T47D (cell line): ENCODE measurements around the gene CD93.

Source experiments
- DNase-seq, 2 experiments: peaks; one replicate each; pipeline versions ENCODE4 v3.0.0 to v3.0.0-alpha.2; 2011 to 2012; ENCODE audit warnings: low read depth in 1 of 2, low spot score in 1 of 2
- JUND ChIP-seq: IDR thresholded peaks from 2 replicates; pipeline ENCODE4 v1.6.1; 2012; ENCODE audit warnings: low read depth
- in situ Hi-C: cut with HindIII; loops from 2 replicates; pipeline ENCODE4 v1.10.0; 2016; ENCODE audit warnings: low sequenced_read_pairs, low pct_unique_long_range_greater_than_20kb

CD93 gene, protein sequence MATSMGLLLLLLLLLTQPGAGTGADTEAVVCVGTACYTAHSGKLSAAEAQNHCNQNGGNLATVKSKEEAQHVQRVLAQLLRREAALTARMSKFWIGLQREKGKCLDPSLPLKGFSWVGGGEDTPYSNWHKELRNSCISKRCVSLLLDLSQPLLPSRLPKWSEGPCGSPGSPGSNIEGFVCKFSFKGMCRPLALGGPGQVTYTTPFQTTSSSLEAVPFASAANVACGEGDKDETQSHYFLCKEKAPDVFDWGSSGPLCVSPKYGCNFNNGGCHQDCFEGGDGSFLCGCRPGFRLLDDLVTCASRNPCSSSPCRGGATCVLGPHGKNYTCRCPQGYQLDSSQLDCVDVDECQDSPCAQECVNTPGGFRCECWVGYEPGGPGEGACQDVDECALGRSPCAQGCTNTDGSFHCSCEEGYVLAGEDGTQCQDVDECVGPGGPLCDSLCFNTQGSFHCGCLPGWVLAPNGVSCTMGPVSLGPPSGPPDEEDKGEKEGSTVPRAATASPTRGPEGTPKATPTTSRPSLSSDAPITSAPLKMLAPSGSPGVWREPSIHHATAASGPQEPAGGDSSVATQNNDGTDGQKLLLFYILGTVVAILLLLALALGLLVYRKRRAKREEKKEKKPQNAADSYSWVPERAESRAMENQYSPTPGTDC

DNA sequence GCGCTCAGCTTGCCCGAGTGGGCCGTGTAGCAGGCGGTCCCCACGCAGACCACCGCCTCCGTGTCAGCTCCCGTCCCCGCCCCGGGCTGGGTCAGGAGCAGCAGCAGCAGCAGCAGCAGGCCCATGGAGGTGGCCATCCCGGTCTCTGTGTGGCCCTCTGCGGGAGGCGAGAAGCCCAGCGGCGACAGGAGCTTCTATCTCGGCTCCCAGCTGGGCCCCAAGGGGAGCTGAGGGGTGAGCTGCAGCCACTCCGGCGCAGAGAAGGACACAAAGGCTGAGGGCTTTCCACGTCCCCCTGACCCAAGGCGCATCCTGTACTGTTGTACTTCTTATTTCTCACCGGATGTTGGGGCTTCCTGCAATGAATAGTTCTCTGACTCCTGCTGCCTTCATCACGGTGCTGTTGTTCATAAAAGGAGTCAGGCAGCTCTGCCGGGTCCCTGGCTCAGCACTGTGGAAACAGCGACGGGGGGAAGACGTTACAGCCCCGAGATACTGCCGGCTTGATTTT, at the start of gene CD93:
Gene CD93, minus strand, starts transcription at position 269 of the 511 bp plus-strand sequence. Its CDS starts 132 bp downstream, at position 137.
- TF ChIP-seq JUND: no peak
- no peak for DNase-seq

DNA sequence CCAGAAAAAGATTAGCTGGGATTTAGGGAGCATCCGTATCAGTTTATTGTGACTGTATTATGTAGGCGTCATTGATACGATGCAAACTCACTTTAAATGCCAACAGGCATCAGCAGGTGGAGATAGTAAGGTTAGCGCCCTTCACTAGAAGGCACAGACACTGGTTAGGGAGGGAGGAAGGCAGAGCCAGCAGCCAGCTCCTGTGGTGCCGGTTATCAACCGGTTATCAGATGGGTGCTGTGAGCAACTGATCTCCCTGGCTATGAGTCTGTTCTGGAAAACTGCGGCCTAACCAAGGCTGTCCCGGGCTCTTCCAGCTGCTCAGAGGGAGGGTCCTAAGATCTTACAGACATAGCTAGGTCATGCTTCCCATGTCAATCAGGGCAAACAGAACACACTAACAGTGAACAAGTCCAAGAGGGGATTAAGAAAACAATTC, 47.5 kb upstream of the CD93 start:
- in situ Hi-C loops: no loop called here
- no peak for TF ChIP-seq JUND
- no peak for DNase-seq

More for the DNA sequence above, at the start of gene CD93:
- in situ Hi-C loops: no loop called here

DNA sequence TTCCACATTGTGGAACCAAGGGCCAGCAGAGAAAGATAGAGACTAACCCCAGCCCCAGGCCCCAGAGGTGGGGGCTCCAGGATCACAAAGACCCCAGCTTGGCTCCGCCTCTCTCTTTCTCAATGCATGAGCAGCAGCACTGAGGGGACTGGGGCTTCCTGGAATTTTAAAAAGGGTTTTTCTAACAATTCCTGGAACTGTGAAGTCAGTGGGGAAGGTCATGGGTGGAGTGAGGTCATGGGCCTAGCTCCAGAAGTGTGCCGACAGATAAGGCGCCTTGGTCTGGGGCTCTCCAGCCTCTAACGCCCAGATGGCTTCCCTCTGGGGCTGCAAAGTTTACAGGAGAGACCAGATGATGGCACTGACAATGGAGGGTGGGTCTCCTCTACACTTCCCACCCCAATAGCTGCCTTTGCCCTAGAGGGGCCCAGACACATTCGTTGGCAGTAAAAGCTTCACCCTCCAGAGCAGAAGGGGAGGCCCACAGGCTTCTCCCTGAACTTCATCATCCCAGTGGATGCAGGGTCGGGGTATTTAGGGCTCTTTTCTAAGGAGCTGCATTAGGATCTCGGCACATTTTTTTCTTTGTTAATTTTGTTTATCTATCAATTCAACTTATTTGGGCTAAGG, 46.9 kb upstream of the CD93 start:
- no peak for TF ChIP-seq JUND
- no peak for DNase-seq
- in situ Hi-C loops: no loop called here

DNA sequence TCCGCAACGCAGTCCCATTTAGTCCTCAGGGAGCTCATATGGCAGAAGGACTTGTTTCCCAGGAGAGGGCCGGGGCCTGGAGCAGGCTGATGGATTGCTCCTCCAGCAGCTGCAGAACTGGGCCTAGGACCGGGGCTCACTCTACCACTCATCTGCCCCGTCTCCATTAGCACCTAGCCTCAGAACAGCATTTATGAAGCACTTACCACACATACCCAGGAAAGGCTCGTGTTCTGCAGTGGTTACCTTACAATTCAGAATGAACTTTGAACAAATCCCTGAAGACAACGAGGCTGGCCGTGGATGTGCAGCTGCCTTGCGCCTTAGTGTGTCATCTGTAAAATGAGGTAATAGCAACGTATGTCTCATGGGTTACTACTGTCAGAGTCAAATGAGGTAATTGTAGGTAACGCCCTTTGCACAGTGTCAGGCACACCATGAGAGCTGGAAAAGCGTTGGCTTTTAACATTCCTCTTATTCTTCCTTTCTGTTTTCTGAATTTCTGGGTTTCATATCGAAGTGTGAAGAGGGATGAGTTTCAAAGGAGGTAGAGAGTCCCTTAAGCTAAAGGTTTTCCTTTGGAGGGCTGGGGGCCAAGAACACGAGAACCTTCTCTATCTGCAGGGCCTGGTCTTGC, 46.3 kb upstream of the CD93 start:
- no peak for TF ChIP-seq JUND
- no peak for DNase-seq
- in situ Hi-C loops: no loop called here

DNA sequence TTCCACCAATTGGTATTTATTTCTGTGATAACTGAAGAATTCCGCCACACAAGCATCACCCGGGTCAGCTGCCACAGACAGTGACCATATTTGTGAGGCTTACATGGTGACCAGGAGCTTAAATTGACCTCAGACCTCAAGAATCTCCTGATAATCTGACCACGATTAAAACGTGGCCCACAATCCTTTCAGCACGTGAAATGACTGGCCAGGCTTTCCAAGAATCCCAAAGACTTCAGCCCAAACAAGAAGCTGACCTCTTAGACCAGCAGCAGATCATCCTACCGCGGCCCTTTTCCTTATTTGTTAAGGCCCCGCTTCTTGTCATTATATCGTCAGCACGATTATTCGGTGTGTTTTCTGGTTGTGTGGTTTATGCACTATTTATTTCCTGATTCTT, 45.6 kb upstream of the CD93 start:
- in situ Hi-C loops: no loop called here
- DNase-seq: no peak
- TF ChIP-seq JUND: no peak

DNA sequence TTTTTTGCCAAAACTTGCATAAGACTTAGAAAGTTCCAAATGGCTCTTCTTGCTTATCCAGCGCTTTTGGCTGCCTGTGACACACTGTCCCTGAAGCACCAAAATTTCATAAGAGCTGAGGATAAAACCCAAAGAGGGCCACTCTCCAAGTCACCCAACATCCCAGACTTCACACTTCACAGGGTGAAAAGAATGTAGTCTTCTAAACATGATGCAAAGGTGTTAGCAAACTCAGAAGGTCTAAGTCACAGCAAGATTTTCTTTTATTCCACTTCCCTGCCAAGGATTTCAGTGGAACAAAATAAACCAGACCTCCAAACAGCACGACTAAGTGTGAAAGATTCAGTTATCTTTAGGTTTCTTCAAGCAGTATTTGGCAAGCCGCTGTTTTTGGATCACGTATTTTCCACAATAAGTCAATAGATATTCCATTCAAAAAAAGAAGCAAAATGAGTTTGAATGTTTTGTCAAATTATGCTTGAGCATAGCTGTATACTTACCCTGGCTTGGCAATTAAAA, 44.6 kb upstream of the CD93 start:
- no peak for TF ChIP-seq JUND
- in situ Hi-C loops: no loop called here
- no peak for DNase-seq

DNA sequence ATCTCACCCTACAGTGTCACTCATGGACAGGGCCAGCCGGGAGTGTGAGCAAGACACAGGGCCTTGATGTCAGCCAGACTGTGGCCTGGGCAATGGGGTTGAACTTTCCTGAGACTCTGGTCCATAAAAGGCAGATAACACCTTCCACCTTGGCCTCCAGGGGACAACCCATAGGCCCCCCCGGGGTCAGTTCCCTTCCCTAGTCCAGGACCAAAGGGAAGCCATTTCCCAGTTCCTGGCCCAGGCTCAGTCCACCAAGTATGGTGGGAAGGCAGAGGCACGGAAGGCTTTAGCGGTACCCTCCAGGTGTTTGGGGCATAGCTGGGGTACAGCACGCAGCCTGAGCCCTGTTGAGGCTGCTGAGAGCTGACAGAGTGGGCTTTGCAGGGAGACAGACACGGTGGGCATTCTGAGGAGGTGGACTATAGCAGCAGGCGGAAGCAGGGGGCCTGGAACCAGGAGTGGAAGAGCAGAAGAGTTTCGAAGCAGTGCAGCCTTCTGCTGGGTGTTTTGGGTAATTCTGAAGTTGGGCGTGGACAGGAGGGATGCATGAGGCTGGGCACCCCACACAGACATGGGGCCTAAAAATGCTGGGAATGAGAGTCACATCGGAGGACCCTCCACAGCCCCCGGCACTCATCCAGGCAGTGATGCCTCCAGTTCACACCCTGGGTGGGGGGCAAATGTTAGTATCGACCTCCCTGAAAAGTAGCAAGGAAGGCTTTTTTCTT, 43.9 kb upstream of the CD93 start:
- no peak for DNase-seq
- TF ChIP-seq JUND: no peak
- in situ Hi-C loops: no loop called here

DNA sequence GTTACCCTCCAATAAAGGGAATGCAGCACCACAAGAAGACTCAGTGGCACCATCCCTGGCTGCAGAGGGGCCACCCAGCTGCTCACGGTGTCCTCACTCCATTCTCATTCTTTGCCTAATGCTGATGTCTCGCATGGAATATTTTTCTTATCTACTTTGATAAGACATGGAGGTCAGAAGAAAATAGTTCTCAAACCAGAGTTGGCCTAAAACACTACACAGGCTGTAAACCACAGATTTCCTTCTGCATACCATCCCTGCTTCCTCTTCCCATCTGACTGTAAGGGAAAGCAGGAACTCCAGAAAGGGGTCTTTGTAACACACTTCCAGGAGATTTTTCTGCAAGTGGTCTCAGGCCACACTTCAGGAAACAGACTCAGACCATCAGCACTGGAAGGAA, 43.1 kb upstream of the CD93 start:
- in situ Hi-C loops: no loop called here
- TF ChIP-seq JUND: no peak
- DNase-seq: no peak

DNA sequence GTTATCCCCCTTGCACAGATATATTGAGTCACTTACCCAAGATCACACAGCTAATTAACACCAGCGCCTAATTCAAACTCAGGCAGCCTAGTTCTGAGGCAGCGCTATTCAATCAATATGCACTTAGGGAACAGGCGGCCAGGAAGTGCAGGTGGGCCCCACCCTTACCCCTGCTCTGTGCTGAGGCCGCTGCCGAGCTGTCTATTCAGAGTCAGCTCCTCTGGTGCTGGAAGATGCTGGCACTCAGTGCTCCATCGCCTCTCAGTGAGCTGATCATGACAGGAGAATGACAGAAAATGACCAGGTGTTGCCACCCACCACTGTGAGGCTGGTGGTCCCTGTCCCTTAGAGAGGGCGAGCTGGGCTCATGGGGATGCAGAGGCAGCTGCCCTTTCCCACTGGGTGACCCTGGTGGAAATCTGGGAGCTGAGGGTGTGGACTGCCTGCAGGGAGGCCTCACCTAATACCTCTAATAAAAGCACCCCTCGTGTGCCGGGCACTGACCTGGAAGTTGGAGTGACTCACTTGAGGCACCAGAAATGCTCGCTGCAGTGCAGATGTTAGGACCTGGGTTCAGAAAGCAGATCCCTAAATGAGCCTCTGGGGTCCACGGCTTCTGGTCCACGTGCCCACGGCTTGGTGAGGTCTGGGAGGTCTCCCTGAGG, 42.5 kb upstream of the CD93 start:
- no peak for TF ChIP-seq JUND
- in situ Hi-C loops: no loop called here

DNA sequence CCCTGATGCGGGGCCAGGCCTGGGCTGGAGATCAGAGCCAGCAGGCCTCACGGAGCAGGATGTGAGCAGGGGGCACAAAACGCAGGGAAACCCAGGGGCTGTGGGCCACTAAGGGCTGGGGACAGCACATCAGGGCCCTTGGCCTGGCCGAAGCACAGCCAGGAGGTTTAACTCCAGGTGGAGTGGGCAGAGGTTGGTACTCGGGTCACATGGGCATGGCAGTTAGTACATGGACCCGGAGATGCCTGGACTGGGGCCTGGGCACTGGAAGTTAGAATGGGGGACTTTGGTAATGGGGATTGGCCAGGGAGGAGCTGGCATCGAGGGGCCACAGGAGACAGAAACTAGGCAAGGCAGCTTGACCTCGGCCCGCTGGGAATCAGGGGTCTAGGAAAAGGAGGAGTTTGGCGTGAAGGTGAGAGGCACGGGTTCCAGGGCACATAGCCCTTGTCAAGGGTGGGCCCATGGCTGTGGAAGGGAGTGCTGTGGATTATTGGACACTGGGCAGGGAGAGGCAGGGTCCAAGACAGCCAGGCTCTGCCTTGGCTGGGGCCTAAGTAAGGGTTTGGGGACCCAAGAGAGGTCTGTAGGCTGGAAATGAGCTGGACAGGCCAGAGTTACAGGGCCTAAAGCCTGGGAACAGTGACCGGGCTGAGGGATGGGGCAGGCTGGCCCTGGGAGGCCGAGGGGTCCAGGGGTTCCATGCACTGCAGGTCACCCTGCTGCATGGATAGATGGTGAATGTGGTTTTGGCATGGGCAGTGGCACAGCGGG, 41.6 kb upstream of the CD93 start:
- in situ Hi-C loops: no loop called here
- TF ChIP-seq JUND: no peak
- DNase-seq: no peak

More for the DNA sequence above, 42.5 kb upstream of the CD93 start:
- DNase-seq: no peak
